Measurements from ENCODE around the gene ADAM8. TPM values are rescaled to one million over a fixed set of nuclear protein-coding genes. Genes with fewer than 3 reads are reported as not detected.

The ADAM8 gene
- total RNA-seq, 2 experiments from 2014 or later: 106 to 115 TPM

DNA sequence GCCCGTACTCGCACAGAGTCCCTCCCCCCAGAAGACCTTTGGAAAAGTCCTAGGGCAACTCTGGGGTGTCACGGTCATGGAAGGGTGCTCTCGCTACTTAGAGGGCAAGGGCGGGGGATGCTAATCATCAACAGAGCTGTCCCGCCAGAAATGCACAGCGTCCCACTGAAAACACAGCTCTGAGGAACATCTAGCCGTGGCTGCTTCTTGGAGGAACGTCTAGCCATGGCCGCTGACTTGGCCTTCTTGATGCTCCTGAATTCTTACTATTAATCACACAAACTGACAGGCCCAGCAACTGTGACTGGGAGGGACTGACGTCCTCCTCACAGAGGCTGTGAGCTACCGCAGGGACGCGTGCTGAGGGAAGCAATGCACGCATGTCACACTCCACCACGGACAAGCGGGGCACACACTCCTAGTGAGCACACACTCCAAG is 30.3 kb upstream of the ADAM8 start:
- DNase-seq (no peak), ATAC-seq (no peak)
- intact Hi-C loops (cut with micrococcal nuclease): no loop called here
- Mint-ChIP-seq H3K4me1 (ENCODE audit: low read depth) (peaks cover 34% of the 10 kb centered on the region), H3K4me3 (peak overlapping the region; percentile 95), H3K36me3 (ENCODE audit: low read depth) (peaks cover 13% of the 10 kb centered on the region), H3K9me3 (no peaks in the 10 kb centered on the region), H3K27ac (peak overlapping the region; percentile 98), H3K27me3 (no peaks in the 10 kb centered on the region)
- CTCF ChIA-PET: interaction anchor here (1.1 to 2.9 kb wide), 15 partner anchors 12 to 163 kb away, joined by 3 to 22 read pairs (median 6); partner anchors contain the start of gene ADAM8
- POLR2A ChIA-PET: interaction anchor here (0.6 to 2.0 kb wide), 4 partner anchors 12 to 48 kb away, joined by 3 to 8 read pairs (median 6); no protein-coding TSS in a partner anchor
- TF ChIP-seq, protein P1, sequence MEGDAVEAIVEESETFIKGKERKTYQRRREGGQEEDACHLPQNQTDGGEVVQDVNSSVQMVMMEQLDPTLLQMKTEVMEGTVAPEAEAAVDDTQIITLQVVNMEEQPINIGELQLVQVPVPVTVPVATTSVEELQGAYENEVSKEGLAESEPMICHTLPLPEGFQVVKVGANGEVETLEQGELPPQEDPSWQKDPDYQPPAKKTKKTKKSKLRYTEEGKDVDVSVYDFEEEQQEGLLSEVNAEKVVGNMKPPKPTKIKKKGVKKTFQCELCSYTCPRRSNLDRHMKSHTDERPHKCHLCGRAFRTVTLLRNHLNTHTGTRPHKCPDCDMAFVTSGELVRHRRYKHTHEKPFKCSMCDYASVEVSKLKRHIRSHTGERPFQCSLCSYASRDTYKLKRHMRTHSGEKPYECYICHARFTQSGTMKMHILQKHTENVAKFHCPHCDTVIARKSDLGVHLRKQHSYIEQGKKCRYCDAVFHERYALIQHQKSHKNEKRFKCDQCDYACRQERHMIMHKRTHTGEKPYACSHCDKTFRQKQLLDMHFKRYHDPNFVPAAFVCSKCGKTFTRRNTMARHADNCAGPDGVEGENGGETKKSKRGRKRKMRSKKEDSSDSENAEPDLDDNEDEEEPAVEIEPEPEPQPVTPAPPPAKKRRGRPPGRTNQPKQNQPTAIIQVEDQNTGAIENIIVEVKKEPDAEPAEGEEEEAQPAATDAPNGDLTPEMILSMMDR (IDR thresholded peaks at IDR 0.05): no peak

DNA sequence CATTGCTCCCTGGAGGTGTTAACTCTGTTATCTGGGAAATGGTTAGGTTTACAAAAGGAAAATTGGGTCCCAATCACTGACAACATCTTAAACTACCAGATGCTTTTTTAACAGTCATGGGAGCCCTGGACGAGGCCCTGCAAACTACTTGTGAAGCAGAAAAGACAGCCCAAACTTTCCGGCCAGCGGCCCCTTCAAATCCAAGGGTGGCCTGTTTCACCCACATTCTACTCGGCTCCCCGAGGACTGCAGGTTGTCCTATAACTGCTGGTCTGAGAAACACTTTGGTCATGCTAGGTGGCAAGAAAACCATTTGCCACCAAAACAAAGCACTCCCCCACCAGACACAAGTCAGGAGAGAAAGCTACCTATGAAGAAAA is 29.4 kb upstream of the ADAM8 start:
- no peak overlapping the region for H3K27ac Mint-ChIP-seq
- intact Hi-C loops (cut with micrococcal nuclease): no loop called here
- H3K4me1 Mint-ChIP-seq (ENCODE audit: low read depth): peaks cover 34% of the 10 kb centered on the region
- no peaks in the 10 kb centered on the region for H3K9me3 Mint-ChIP-seq
- CTCF ChIA-PET: interaction anchor here (2.3 to 2.9 kb wide), 2 partner anchors 13 to 28 kb away, joined by 9 to 13 read pairs; no protein-coding TSS in a partner anchor
- TF ChIP-seq, protein P1 (IDR thresholded peaks at IDR 0.05): no peak
- ATAC-seq (no peak), DNase-seq (no peak)
- no peak overlapping the region for H3K4me3 Mint-ChIP-seq
- POLR2A ChIA-PET: no interaction called here
- peaks cover 13% of the 10 kb centered on the region for H3K36me3 Mint-ChIP-seq (ENCODE audit: low read depth)
- no peaks in the 10 kb centered on the region for H3K27me3 Mint-ChIP-seq

DNA sequence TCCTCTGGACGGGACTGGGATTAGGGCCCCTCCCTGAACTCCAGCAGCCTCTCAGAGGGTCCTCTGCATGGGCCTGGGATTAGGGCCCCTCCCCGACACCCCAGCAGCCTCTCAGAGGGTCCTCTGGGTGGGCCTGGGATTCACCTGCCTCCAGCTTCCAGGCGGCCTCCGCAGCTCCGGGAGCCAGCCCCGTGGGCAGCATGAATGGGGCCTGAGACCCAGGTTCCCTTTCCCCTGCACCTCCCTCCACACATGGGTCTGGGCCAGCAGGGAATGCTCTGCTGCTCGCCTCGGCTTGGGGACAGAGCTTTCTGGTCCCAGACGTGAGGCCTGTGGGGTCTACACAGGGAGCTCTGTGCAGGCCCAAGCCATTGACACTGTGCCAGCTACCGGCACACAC is 26.5 kb upstream of the ADAM8 start:
- ChIA-PET POLR2A (interaction anchor here (0.8 kb wide), 1 partner anchor 363 kb away, joined by 3 read pairs; no protein-coding TSS in a partner anchor), CTCF (interaction anchor here (0.8 to 2.6 kb wide), 2 partner anchors 12 to 135 kb away, joined by 3 to 11 read pairs; no protein-coding TSS in a partner anchor)
- peaks cover 32% of the 10 kb centered on the region for H3K4me1 Mint-ChIP-seq (ENCODE audit: low read depth)
- H3K36me3 Mint-ChIP-seq (ENCODE audit: low read depth): peaks cover 26% of the 10 kb centered on the region
- H3K27me3 Mint-ChIP-seq: no peaks in the 10 kb centered on the region
- no peaks in the 10 kb centered on the region for H3K9me3 Mint-ChIP-seq
- H3K27ac Mint-ChIP-seq: no peak overlapping the region
- no peak overlapping the region for H3K4me3 Mint-ChIP-seq
- ATAC-seq (no peak), DNase-seq (no peak)
- intact Hi-C loops (cut with micrococcal nuclease): no loop called here
- TF ChIP-seq, protein P1 (IDR thresholded peaks at IDR 0.05): no peak

DNA sequence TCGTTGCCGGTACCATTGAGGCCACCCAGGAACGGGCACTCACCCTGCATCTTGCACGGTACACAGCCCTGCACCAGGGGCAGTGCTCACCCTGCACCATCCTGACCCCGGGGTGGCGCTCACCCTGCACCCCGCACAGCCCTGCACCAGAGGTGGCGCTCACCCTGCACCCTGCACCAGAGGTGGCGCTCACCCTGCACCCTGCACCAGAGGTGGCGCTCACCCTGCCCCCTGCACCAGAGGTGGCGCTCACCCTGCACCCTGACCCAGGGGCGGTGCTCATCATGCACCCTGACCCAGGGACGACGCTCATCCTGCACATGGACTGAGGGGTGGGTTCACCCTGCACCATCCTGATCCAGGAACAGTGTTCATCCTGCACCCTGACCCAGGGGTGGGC is 25.6 kb upstream of the ADAM8 start:
- Mint-ChIP-seq H3K9me3 (no peaks in the 10 kb centered on the region), H3K4me3 (no peak overlapping the region), H3K36me3 (ENCODE audit: low read depth) (peaks cover 28% of the 10 kb centered on the region), H3K4me1 (ENCODE audit: low read depth) (peaks cover 28% of the 10 kb centered on the region), H3K27ac (no peak overlapping the region), H3K27me3 (no peaks in the 10 kb centered on the region)
- intact Hi-C loops (cut with micrococcal nuclease): no loop called here
- ChIA-PET POLR2A (no interaction called here), CTCF (interaction anchor here (2.6 kb wide), 1 partner anchor 12 kb away, joined by 11 read pairs; no protein-coding TSS in a partner anchor)
- DNase-seq (no peak), ATAC-seq (no peak)
- TF ChIP-seq, protein P1 (IDR thresholded peaks at IDR 0.05): no peak

DNA sequence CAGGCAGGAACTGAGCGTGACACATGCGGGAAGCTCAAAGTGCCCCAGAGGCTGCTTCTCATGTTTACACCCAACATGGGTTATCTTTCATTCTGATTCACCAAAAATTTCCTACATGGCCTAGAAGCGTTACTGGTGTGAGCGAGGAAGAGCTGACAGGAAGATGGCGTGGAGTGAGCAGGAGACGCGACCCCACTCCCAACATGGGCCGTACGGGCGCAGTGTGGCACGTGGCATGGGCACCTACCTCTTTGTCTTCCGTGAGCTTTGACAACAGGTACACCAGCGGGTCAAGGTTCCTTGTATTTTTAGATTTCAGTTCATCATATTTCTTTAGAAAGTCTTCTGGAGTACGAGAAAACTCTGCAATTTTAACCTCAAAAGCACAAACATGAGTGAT is 23.1 kb upstream of the ADAM8 start:
- no peaks in the 10 kb centered on the region for H3K27me3 Mint-ChIP-seq
- no peak overlapping the region for H3K4me3 Mint-ChIP-seq
- no peak for DNase-seq

More for the DNA sequence above, 23.1 kb upstream of the ADAM8 start:
- CTCF ChIA-PET: interaction anchor here (0.9 to 1.1 kb wide), 2 partner anchors 8 to 30 kb away, joined by 3 to 5 read pairs; no protein-coding TSS in a partner anchor
- ATAC-seq: no peak
- TF ChIP-seq, protein P1 (IDR thresholded peaks at IDR 0.05): no peak
- Mint-ChIP-seq H3K27ac (no peak overlapping the region), H3K36me3 (ENCODE audit: low read depth) (peaks cover 44% of the 10 kb centered on the region), H3K9me3 (no peaks in the 10 kb centered on the region), H3K4me1 (ENCODE audit: low read depth) (peaks cover 13% of the 10 kb centered on the region)
- intact Hi-C loops (cut with micrococcal nuclease): no loop called here
- POLR2A ChIA-PET: no interaction called here

Measured in activated CD8-positive, alpha-beta T cell treated with anti-CD3 and anti-CD28 coated beads for 36 hours (primary cell).